GM18909 (cell line): ENCODE measurements around the gene PIAS3.

Experiments
- ATAC-seq: cut with Tn5 transposase; IDR thresholded peaks from one replicate; pipeline ENCODE4 v1.9.1; 2021; ENCODE audit warnings: mild to moderate bottlenecking; ENCODE audit not compliant: unreplicated experiment, poor library complexity

The PIAS3 gene

DNA sequence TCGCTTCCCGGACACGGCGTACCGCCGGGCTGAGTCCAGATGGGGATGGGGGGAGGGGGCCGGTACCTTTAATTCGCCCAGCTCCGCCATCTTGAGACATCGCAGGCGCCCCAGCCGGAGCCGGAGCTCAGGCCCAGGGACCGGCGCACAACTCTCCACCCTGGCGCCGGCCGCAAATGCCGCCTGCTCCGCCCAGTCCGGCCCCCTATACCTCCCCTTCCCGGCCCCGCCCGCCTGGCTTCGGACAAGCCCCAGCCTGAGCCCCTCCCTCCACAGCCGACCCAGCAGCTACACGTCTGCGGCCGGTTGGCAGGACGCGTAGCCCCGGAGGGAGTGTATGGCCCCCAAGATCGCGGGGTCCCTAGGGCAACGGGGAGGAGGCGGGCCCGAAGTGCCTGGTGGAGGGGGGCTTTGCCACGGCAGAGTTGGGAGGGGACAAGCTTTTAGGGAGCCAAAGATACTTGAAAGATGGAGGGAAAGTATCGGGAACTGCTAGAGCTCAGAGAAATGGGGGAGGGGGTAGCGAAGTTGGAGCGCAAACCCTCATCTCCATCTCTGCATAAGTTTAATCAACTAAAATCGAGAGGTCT is at the start of gene PIAS3:
Gene PIAS3 (minus strand): TSS at position 181 of the 590 bp plus-strand sequence. CDS start 91 bp downstream, at position 90.
- ATAC-seq = peak; percentile 86

DNA sequence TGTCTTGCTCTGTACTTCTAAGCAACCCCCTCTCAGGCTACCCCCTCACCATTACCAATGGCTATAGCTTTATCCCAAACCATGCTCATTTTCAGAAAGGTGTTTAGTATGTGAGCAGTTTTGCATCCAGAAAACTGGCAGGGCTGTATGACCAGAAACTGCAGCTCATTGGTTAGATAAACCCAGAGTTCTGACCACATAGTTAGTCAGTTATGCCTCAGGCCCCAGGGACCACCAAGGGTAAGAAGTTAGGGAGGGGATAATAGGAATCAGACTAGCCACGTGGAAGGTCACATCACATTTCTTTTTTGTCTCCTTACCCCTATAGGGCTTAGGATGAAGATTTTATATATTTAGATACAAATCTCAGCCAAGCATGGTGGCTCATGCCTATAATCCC is 49.8 kb upstream of the PIAS3 start:
- no peak for ATAC-seq

DNA sequence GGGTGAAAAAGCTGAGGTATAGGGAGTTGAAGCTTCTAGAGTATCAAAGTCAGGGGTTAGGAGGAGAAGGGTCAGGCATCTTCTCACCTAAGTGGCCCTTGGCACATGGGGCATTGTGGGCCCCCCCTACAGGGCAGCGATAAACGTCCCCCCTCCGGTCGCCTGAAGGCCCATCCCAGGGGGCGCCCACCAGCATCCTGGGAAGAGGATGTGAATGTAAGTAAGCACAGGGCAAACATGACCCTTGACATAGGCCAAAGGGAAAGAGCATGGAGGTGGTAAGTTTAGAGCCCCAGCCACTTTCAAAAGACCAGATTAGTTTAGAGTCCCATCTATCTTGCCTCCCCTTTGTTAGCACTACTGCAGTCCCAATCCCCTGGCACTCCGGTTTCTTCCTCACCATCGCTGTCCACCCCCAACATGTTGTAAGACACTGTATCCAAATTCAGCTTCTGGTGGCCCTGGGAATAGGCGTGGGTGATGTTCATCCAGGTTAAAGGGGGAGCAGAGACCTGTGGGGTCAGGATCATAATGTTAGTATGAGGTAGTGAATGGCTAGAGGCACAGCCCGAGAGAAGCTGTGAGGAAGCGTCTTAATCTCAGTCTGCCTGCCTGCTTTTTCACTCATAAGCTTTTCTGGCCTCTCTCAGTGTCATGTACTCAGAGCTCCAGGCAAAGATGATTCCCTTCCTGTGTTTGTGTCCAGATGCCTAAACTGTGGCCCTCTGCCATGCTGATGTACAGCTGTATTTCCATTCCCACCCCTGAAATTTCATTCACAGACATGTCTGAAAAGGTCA is 48.3 kb upstream of the PIAS3 start:
- ATAC-seq = no peak

DNA sequence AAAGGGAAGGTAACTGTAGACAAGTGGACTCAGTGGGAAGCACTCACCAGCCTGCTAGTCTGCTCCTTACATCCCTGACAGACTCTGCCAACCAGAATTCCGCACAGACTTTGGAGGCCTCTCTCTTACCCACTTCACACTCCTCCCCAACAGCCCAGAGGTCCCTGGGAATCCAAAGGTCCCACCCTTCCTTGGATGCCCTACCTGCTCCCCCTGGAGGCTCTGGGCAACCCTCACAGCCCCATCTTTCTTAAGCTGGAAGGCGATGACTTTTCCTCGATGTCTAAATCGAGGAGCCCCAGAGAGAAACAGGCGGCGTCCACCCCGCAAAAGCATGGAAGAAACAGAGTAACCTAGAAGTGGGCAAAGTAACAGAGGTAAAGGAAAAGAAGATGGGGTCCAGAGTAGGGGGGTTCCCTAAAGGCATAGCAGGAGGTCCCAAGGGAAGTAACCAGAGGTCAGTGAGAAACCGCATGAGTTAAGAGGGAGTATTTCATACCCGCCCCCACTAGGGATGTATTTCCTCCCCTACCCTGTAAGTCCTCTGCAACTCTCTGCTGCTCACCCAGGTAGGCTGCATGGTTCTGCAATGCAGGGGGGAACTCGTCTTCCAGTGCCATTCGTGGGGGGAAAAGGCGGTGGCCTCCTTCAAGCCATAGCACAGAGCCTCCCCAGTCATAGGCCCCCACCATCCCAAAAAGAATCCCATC is 42.6 kb upstream of the PIAS3 start:
- ATAC-seq = no peak

DNA sequence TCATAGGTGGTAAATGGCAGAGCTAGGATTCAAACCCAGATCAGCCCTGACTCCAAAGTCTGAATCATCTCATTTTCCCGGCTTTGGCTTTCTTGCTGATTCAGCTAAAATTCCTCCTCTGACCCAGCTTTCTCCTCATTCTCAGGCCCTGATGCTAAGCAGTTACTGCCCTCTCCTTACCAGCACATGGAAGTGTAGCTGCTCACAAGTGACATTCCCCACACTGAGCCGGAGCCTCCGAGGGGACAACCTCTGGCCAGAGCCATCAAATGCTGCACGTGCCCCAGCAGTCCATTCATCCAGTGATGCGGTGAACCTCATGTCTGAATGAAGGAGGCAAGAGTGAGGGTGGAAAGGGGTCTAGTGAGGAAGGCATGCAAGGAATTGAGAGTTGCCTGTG is 39.9 kb upstream of the PIAS3 start:
- no peak for ATAC-seq

- no peak for ATAC-seq
Observed at GRCh38 chr1:145897969-145898368, 39.1 kb upstream of the PIAS3 start.

GRCh38 chr1:145895471-145895870 is 36.6 kb upstream of the PIAS3 start:
- no peak for ATAC-seq

DNA sequence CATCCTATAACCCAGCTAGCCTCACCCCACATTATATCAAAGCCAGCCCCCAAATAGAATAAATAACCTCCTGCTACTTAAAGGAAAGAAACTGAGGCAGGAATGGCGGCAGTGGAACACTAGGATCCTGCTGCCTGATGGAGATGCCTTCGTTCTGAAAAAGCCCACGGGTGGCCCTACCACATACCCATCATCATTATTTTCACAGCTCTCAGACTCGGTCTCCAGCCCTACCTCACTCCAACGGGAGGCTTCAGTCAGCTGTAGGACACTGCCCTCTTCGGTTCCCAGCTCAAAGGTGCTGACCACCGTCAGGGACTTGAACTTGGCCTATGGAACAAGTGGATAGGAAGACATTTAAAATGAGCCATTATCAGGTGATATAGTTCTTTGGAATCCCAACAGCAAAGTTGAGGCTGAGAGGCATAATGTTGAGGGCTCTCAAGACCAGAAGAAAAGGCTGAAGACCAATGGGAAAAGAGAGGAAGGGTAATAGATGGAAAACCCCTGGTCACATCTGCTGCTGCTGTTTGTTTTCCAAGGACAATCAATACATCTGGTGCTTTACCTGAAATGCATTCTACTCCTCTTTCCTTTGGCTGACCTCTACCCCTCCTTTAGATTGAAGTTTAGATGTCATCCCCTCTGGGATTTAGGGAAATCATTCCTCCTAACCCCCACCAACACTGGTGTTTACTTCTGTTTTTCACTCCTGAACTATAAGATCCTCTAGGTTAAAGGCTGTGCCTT is 34.6 kb upstream of the PIAS3 start:
- no peak for ATAC-seq

DNA sequence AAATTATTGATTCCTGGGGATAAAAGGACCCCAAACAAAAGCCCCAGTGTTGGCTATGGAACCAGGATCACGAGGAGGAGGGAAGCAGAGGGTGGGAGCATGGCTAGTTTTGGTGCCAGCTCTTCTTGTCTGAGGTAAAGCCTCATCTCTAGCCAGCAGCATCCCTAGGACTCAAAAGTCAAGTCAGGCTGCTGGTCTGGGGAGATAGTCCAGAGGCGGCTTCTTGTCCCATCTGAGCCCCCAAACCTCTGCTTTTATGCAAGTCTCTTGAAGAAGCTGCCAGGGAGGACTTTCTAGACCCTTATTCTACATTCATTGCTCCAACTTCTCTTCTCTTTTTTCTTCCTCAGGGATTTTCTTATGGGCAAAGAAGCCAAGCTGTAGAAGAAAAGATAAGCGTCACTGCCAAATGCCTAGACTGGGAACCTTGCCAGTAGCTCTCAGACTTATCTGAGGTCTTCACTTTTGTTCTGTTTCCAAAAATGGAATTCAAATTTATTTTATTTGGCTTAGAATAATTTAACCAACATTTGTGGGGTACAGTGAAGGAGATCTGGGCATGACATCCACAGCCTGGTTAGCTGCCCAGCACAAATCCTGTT is 33.7 kb upstream of the PIAS3 start:
- ATAC-seq = no peak

GRCh38 chr1:145891587-145892485 is 33.0 kb upstream of the PIAS3 start:
- no peak for ATAC-seq

- ATAC-seq = no peak
Observed at GRCh38 chr1:145891143-145891542, 32.3 kb upstream of the PIAS3 start.

GRCh38 chr1:145889722-145890121 is 30.8 kb upstream of the PIAS3 start:
- ATAC-seq = no peak

DNA sequence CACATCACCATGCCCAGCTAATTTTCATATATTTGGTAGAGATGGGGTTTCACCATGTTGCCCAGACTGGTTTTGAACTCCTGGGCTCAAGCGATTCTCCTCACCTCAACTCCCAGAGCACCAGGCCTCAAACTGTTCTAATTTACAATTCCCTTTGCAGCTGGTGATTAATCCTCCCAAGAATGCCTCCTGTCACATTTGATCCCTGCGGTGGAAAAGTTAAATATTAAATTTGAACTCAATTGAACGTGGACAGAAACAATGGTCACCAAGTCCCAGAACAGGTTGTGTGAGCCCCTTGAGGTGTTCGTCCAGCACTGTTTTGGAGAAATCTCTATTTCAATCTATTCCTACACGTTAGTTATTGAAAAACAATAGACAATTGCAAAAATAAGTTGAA is 28.8 kb upstream of the PIAS3 start:
- ATAC-seq = no peak

GRCh38 chr1:145886816-145887215 is 27.9 kb upstream of the PIAS3 start:
- no peak for ATAC-seq

DNA sequence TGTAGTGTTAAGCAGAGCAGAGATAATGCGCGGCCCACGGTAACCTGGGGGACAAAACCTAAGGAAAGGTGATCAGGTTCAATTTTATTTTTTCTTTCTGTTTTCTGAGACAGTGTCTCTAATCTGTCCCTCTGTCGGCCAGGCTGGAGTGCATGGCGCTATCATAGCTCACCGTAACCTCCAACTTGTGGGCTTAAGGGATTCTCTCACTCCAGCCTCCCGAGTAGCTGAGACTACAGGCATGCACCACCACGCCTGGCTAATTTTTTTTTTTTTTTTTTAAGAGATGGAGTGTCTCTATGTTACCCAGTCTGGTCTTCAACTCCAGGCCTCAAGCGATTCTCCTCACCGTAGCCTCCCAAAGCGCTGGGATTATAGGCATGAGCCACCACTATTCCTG is 27.5 kb upstream of the PIAS3 start:
- no peak for ATAC-seq

- peak; percentile 98 for ATAC-seq
Observed at GRCh38 chr1:145885738-145886287, 26.9 kb upstream of the PIAS3 start, which contains the start of gene ANKRD35. Gene ANKRD35 (minus strand): TSS chr1:145885866. CDS start chr1:145885758, 108 bp downstream.

GRCh38 chr1:145884675-145885074 is 25.8 kb upstream of the PIAS3 start:
- ATAC-seq = no peak

- no peak for ATAC-seq
Observed at GRCh38 chr1:145879775-145880174, 20.9 kb upstream of the PIAS3 start.

- ATAC-seq = no peak
Observed at GRCh38 chr1:145878724-145879123, 19.8 kb upstream of the PIAS3 start.
